OCI-LY3 (cell line): ENCODE results near the gene SPTBN4.

ENCODE experiments used
- H2AFZ ChIP-seq: fragments of 200-600, 300-600 bp; shearing (Covaris generic); 2 replicates; pipeline ENCODE4 v1.6.0; 2014; ENCODE audit warnings: antibody characterized with exemption, low read depth, low read length
- H3K27ac ChIP-seq: fragments of 200-600, 300-600 bp; sonication (generic); 2 replicates; pipeline ENCODE4 v1.5.1; 2014; ENCODE audit warnings: mild to moderate bottlenecking, low read length, moderate library complexity, mixed read lengths
- H3K27me3 ChIP-seq: fragments of 200-600, 300-600 bp; sonication (generic); 2 replicates; pipeline ENCODE4 v1.6.1; 2014; ENCODE audit warnings: low read depth, low read length, mixed read lengths
- H3K36me3 ChIP-seq: fragments of 200-600, 300-600 bp; sonication (generic); replicated peaks from 2 replicates; pipeline ENCODE3; 2014; ENCODE audit warnings: low read depth, low read length, mixed read lengths
- H3K4me1 ChIP-seq: fragments of 300-600, 200-600 bp; sonication (generic); 2 replicates; pipeline ENCODE4 v1.6.1; 2014; ENCODE audit warnings: low read length, mixed read lengths
- H3K4me2 ChIP-seq: fragments of 200-600, 300-600 bp; sonication (generic); 2 replicates; pipeline ENCODE4 v1.6.1; 2014; ENCODE audit warnings: low read length, mixed read lengths
- H3K4me3 ChIP-seq: fragments of 300-600, 200-600 bp; sonication (generic); 2 replicates; pipeline ENCODE4 v1.5.1; 2014; ENCODE audit warnings: antibody characterized with exemption, mild to moderate bottlenecking, low read length, moderate library complexity
- H3K79me2 ChIP-seq: fragments of 300-600, 200-600 bp; shearing (Covaris generic); 2 replicates; pipeline ENCODE4 v1.6.1; 2014; ENCODE audit warnings: mild to moderate bottlenecking, low read length, mixed read lengths
- H3K9ac ChIP-seq: fragments of 300-600, 200-600 bp; shearing (Covaris generic); 2 replicates; pipeline ENCODE4 v1.6.0; 2014; ENCODE audit warnings: mild to moderate bottlenecking, low read length, moderate library complexity
- H3K9me3 ChIP-seq: fragments of 200-600, 300-600 bp; shearing (Covaris generic); 2 replicates; pipeline ENCODE4 v1.6.1; 2014; ENCODE audit warnings: low read length, mixed read lengths; ENCODE audit not compliant: insufficient read depth
- H4K20me1 ChIP-seq: fragments of 200-600, 300-600 bp; sonication (generic); 2 replicates; pipeline ENCODE4 v1.6.1; 2016; ENCODE audit warnings: low read length, mixed read lengths; ENCODE audit not compliant: insufficient read depth
- EZH2phosphoT487 ChIP-seq: fragments of 200-600 bp; shearing (Covaris generic); IDR thresholded peaks from 2 replicates; pipeline ENCODE4 v1.6.1; 2018; ENCODE audit warnings: antibody characterized with exemption, mixed run types, low read depth
- TF ChIP-seq, protein P1 (sequence below): fragments of 200-600, 300-600 bp; sonication (generic); IDR thresholded peaks from 2 replicates; pipeline ENCODE4 v1.5.1; 2014; ENCODE audit warnings: antibody characterized with exemption, low read length, low read depth

The SPTBN4 gene

DNA sequence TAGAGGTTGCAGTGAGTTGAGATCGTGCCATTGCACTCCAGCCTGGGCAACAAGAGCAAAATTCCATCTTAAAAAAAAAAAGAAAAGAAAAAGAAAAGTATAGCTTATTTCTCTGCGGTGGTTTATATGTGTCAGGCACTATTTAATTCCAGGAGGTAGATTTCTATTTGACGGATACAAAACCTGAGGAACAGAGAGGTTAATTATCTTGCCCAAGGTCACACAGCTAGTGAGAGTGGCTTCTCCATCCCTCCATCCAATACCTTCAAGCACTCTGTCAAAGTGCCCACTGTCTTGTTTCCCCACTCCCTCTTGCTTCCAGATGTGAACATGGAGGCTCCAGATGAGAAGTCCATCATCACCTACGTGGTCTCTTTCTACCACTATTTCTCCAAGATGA is 34.8 kb downstream of the SPTBN4 start:
- Histone ChIP-seq H3K9me3 (no peaks in the 10 kb centered on the region), H3K4me2 (no peak overlapping the region), H3K4me3 (no peak overlapping the region), H3K27ac (no peak overlapping the region), H2AFZ (no peak overlapping the region), H3K79me2 (no peaks in the 10 kb centered on the region), H4K20me1 (no peaks in the 10 kb centered on the region), H3K27me3 (no peaks in the 10 kb centered on the region), H3K4me1 (no peaks in the 10 kb centered on the region), H3K9ac (no peak overlapping the region), H3K36me3 (no peaks in the 10 kb centered on the region)
- TF ChIP-seq, protein P1, sequence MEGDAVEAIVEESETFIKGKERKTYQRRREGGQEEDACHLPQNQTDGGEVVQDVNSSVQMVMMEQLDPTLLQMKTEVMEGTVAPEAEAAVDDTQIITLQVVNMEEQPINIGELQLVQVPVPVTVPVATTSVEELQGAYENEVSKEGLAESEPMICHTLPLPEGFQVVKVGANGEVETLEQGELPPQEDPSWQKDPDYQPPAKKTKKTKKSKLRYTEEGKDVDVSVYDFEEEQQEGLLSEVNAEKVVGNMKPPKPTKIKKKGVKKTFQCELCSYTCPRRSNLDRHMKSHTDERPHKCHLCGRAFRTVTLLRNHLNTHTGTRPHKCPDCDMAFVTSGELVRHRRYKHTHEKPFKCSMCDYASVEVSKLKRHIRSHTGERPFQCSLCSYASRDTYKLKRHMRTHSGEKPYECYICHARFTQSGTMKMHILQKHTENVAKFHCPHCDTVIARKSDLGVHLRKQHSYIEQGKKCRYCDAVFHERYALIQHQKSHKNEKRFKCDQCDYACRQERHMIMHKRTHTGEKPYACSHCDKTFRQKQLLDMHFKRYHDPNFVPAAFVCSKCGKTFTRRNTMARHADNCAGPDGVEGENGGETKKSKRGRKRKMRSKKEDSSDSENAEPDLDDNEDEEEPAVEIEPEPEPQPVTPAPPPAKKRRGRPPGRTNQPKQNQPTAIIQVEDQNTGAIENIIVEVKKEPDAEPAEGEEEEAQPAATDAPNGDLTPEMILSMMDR = no peak
- no peak for TF ChIP-seq EZH2phosphoT487

GRCh38 chr19:40502081-40502480 is 35.3 kb downstream of the SPTBN4 start:
- H3K27me3 ChIP-seq = no peaks in the 10 kb centered on the region
- no peak for TF ChIP-seq EZH2phosphoT487
- TF ChIP-seq, protein P1 = no peak
- H3K9ac ChIP-seq = no peak overlapping the region

GRCh38 chr19:40502647-40503319 is 36.0 kb downstream of the SPTBN4 start:
- H3K4me2 ChIP-seq = no peak overlapping the region
- TF ChIP-seq, protein P1 = no peak
- TF ChIP-seq EZH2phosphoT487 = no peak
- H3K27me3 ChIP-seq = no peaks in the 10 kb centered on the region
- H3K4me1 ChIP-seq = no peaks in the 10 kb centered on the region
- no peak overlapping the region for H3K9ac ChIP-seq
- H3K36me3 ChIP-seq = no peaks in the 10 kb centered on the region
- no peak overlapping the region for H2AFZ ChIP-seq
- H3K27ac ChIP-seq = no peak overlapping the region
- no peaks in the 10 kb centered on the region for H3K9me3 ChIP-seq
- H3K4me3 ChIP-seq = no peak overlapping the region
- H3K79me2 ChIP-seq = no peaks in the 10 kb centered on the region
- H4K20me1 ChIP-seq = no peaks in the 10 kb centered on the region

More at GRCh38 chr19:40502081-40502480, 35.3 kb downstream of the SPTBN4 start:
- Histone ChIP-seq H3K4me2 (no peak overlapping the region), H3K4me1 (no peaks in the 10 kb centered on the region), H3K9me3 (no peaks in the 10 kb centered on the region), H3K36me3 (no peaks in the 10 kb centered on the region), H3K27ac (no peak overlapping the region), H3K4me3 (no peak overlapping the region), H2AFZ (no peak overlapping the region), H3K79me2 (no peaks in the 10 kb centered on the region), H4K20me1 (no peaks in the 10 kb centered on the region)

DNA sequence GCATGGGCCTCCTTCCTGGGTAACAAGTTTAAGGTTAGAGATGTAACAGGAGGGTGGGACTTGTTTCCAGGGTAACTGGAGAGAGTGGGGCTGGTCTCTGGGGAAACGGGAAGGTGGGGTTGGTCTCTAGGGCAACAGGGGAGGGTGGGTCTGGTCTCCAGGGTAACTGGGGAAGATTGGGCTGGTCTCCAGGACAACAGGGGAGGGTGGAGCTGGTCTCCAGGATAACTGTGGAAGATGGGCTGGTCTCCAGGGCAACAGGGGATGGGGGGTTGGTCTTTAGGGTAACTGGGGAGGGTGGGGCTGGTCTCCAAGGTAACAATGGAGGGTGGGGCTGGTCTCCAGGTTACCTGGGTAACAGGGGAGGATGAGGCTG is 36.5 kb downstream of the SPTBN4 start:
- H3K27ac ChIP-seq = no peak overlapping the region
- no peaks in the 10 kb centered on the region for H3K27me3 ChIP-seq
- no peak overlapping the region for H2AFZ ChIP-seq
- no peak overlapping the region for H3K4me2 ChIP-seq
- H3K36me3 ChIP-seq = no peaks in the 10 kb centered on the region
- no peaks in the 10 kb centered on the region for H4K20me1 ChIP-seq
- no peak for TF ChIP-seq EZH2phosphoT487
- TF ChIP-seq, protein P1 = no peak
- no peak overlapping the region for H3K9ac ChIP-seq
- H3K4me3 ChIP-seq = no peak overlapping the region
- no peaks in the 10 kb centered on the region for H3K9me3 ChIP-seq
- no peaks in the 10 kb centered on the region for H3K4me1 ChIP-seq
- H3K79me2 ChIP-seq = no peaks in the 10 kb centered on the region
